GM23248 (cell line): ENCODE measurements around the gene ATG13. TPM values are rescaled to one million over a fixed set of nuclear protein-coding genes. Genes with fewer than 3 reads are reported as not detected.

Source experiments
- DNase-seq: peaks from one replicate; pipeline ENCODE4 v3.0.0-alpha.2; 2015
- H2AFZ ChIP-seq: fragments of 200-600 bp; sonication (generic); 2 replicates; pipeline ENCODE4 v1.6.1; 2016; ENCODE audit warnings: antibody characterized with exemption
- H3F3A ChIP-seq: fragments of 200-600 bp; sonication (generic); 2 replicates; pipeline ENCODE4 v1.6.1; 2016; ENCODE audit warnings: mild to moderate bottlenecking, antibody characterized with exemption, mixed run types; ENCODE audit not compliant: insufficient read depth
- H3K27ac ChIP-seq: fragments of 200-600 bp; sonication (generic); 2 replicates; pipeline ENCODE4 v1.5.1; 2016; ENCODE audit warnings: mild to moderate bottlenecking
- H3K27me3 ChIP-seq: fragments of 200-600 bp; sonication (generic); replicated peaks from 2 replicates; pipeline ENCODE4 v1.6.1; 2016; ENCODE audit warnings: mild to moderate bottlenecking; ENCODE audit not compliant: insufficient read depth
- H3K36me3 ChIP-seq: fragments of 200-600 bp; sonication (generic); 2 replicates; pipeline ENCODE4 v1.6.1; 2016; ENCODE audit warnings: low read depth, mild to moderate bottlenecking
- H3K4me1 ChIP-seq: fragments of 200-600 bp; sonication (generic); 2 replicates; pipeline ENCODE4 v1.6.1; 2016; ENCODE audit warnings: mild to moderate bottlenecking; ENCODE audit not compliant: insufficient read depth
- H3K4me2 ChIP-seq: fragments of 200-600 bp; sonication (generic); one replicate; pipeline ENCODE4 v1.6.1; 2016; ENCODE audit warnings: mild to moderate bottlenecking; ENCODE audit not compliant: unreplicated experiment
- H3K4me3 ChIP-seq: fragments of 200-600 bp; sonication (generic); 2 replicates; pipeline ENCODE4 v1.5.1; 2016; ENCODE audit warnings: mild to moderate bottlenecking
- H3K79me2 ChIP-seq: fragments of 200-600 bp; sonication (generic); 2 replicates; pipeline ENCODE4 v1.6.1; 2016; ENCODE audit warnings: mild to moderate bottlenecking; ENCODE audit not compliant: insufficient read depth
- H3K9ac ChIP-seq: fragments of 200-600 bp; sonication (generic); 2 replicates; pipeline ENCODE4 v1.6.1; 2016; ENCODE audit warnings: mild to moderate bottlenecking
- H3K9me2 ChIP-seq: fragments of 200-600 bp; sonication (generic); 2 replicates; pipeline ENCODE4 v1.6.1; 2016; ENCODE audit warnings: mixed run types, mild to moderate bottlenecking, moderate library complexity; ENCODE audit not compliant: insufficient read depth
- H3K9me3 ChIP-seq: fragments of 200-600 bp; sonication (generic); one replicate; pipeline ENCODE4 v1.6.1; 2017; ENCODE audit warnings: low read depth
- H4K20me1 ChIP-seq: fragments of 200-600 bp; sonication (generic); 2 replicates; pipeline ENCODE4 v1.6.0; 2016; ENCODE audit not compliant: insufficient read depth
- EZH2 ChIP-seq: fragments of 200-600 bp; sonication (generic); IDR thresholded peaks from 2 replicates; pipeline ENCODE4 v1.6.1; 2018; ENCODE audit warnings: antibody characterized with exemption, mild to moderate bottlenecking; ENCODE audit not compliant: insufficient read depth, poor library complexity, severe bottlenecking
- EZH2phosphoT487 ChIP-seq: fragments of 200-600 bp; sonication (generic); IDR thresholded peaks from 2 replicates; pipeline ENCODE4 v1.6.1; 2018; ENCODE audit warnings: antibody characterized with exemption, moderate library complexity, mild to moderate bottlenecking, low read depth; ENCODE audit not compliant: insufficient read depth
- WGBS, 2 experiments: methylation state at CpG; one replicate each; pipeline ENCODE4 v1.1.6; 2015 to 2017; ENCODE audit warnings: low lambda C conversion rate in 2 of 2, low coverage in 1 of 2; ENCODE audit errors: missing lambda C conversion rate in 2 of 2; 5-methylcytosine and 5-hydroxymethylcytosine counted together
- in situ Hi-C: fragments of 300-500 bp; cut with MboI; formaldehyde crosslinking; loops from 2 replicates; pipeline ENCODE4 v1.15.0; 2020
- polyA plus RNA-seq: library from polyadenylated mRNA; unstranded; fragments of >200 nt; fragmentation: Nextera tagmentation; extraction: Ambion mirVana; gene quantifications from 2 replicates; pipeline ENCODE4 v1.2.1, GENCODE V29; 2016
- total RNA-seq: library from RNA; depleted of rRNA; stranded (reverse); fragments of >200 nt; shearing (Covaris generic); gene quantifications from 2 replicates; pipeline ENCODE4 v1.2.3, GENCODE V29; 2014

The ATG13 gene
- total and polyA plus RNA-seq, 2 experiments from 2014 or later, result 55.1 to 118 TPM

DNA sequence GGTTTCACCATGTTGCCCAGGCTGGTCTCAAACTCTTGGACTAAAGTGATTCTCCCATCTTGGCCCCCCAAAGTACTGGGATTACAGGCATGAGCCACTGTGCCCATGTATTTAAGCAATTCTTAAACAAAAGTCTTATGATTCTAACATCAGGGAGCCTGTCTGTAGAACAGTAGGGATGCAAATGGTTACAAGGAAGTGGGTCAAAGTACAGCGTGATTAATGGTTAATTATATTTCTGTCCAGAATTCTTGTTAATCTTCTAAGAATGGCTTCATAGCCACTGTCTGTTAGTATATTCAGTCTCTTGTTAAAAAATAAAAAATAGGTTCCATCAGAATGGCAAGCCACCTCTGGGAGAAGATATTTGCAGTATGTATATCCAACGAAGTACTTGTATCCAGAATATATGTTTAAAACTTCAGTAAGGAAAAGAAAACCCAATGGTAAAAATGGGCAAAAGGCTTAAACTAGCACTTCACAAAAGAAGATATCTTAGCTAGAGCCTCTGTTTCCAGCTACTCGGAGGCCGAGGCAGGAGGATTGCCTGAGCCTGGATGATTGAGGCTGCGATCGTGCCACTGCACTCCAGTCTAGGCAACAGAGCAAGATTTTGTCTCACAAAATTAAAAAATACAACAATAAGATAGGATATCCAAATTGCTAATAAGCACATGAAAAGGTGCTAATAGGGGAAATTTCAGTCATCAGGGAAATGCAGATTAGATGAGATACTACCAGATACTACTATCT is 22.9 kb downstream of the ATG13 start:
- H3K9me3 ChIP-seq, result no peaks in the 10 kb centered on the region
- no peak overlapping the region for H3K4me3 ChIP-seq
- no peak overlapping the region for H2AFZ ChIP-seq
- H4K20me1 ChIP-seq, result no peaks in the 10 kb centered on the region
- peaks cover 82% of the 10 kb centered on the region for H3K79me2 ChIP-seq
- H3F3A ChIP-seq, result no peaks in the 10 kb centered on the region
- peaks cover 16% of the 10 kb centered on the region for H3K36me3 ChIP-seq
- in situ Hi-C loops, result no loop called here
- H3K9ac ChIP-seq, result no peak overlapping the region
- H3K9me2 ChIP-seq, result no peaks in the 10 kb centered on the region
- no peak for DNase-seq
- no peaks in the 10 kb centered on the region for H3K4me1 ChIP-seq
- TF ChIP-seq EZH2 (no peak), EZH2phosphoT487 (no peak)
- 92 to 95% methylated on average over 6 of the region's 6 CpGs for WGBS, 2 experiments
- no peak overlapping the region for H3K27ac ChIP-seq
- no peak overlapping the region for H3K4me2 ChIP-seq
- no peaks in the 10 kb centered on the region for H3K27me3 ChIP-seq

DNA sequence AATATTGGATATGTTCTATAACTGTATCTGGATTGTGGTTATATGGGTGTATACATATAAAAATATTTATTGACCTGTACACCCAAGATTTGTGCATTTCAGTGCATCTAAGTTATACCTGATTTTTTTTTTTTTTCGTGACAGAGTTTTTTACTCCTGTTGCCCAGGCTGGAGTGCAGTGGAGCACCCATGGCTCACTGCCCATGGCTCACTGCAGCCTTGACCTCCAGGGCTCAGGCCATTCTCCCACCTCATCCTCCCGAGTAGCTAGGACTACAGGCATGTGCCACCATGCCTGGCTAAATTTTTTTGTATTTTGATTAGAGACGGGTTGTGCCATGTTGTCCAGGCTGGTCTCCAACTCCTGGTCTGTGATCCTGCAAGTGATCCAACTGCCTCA is 24.3 kb downstream of the ATG13 start:
- in situ Hi-C loops, result no loop called here
- Histone ChIP-seq H3K36me3 (peaks cover 25% of the 10 kb centered on the region), H3K9me2 (no peaks in the 10 kb centered on the region), H3K4me1 (no peaks in the 10 kb centered on the region), H3K9me3 (no peaks in the 10 kb centered on the region), H3K4me2 (no peak overlapping the region), H3K9ac (no peak overlapping the region), H3F3A (no peaks in the 10 kb centered on the region), H3K27ac (no peak overlapping the region), H3K4me3 (no peak overlapping the region), H3K79me2 (peaks cover 68% of the 10 kb centered on the region), H4K20me1 (no peaks in the 10 kb centered on the region), H2AFZ (no peak overlapping the region), H3K27me3 (no peaks in the 10 kb centered on the region)
- DNase-seq, result no peak
- 94 to 100% methylated on average over 3 of the region's 3 CpGs for WGBS, 2 experiments
- TF ChIP-seq EZH2, result no peak
- no peak for TF ChIP-seq EZH2phosphoT487

DNA sequence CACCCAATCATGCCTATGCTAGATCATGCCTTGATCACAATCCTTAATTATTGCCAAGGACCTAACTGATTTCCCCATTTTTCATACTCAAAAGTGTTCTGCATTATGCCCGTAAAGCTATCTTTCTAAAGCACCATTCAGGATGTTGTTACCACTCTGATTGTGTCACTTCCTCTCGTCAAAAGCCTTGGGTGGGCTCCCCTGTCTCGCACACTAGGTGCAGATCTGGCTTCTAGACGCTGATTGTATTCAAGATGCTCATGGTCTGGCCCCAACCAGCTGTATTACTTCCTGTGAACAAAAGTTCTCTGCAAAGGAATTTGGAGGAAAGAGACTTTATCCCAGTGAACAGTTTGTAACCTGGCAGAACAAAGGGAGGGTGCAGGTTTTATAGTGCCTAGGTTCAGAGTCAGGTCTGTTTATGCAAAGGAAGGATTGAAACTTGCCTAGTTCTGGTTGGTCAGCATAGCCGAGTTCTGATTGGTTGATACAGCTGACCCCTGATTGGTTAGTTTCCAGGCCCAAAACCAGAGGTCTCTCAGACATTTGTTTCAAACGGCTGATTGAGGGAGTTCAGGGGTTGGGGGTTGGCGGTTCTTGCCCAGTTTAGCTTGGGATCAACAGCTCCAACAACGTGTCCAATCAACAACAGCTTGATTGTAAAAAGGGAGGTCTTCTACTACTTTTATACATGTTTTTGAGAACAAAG is 25.4 kb downstream of the ATG13 start:
- WGBS, 2 experiments, result 78 to 83% methylated on average over 8 of the region's 8 CpGs
- peaks cover 19% of the 10 kb centered on the region for H3K36me3 ChIP-seq
- no peak overlapping the region for H2AFZ ChIP-seq
- H3K27me3 ChIP-seq, result no peaks in the 10 kb centered on the region
- peaks cover 8% of the 10 kb centered on the region for H3F3A ChIP-seq
- peaks cover 56% of the 10 kb centered on the region for H3K79me2 ChIP-seq
- H3K4me2 ChIP-seq, result no peak overlapping the region
- DNase-seq, result no peak
- in situ Hi-C loops, result no loop called here
- no peaks in the 10 kb centered on the region for H3K9me3 ChIP-seq
- H3K27ac ChIP-seq, result no peak overlapping the region
- no peak overlapping the region for H3K4me3 ChIP-seq
- no peak overlapping the region for H3K9ac ChIP-seq
- no peaks in the 10 kb centered on the region for H4K20me1 ChIP-seq
- no peak for TF ChIP-seq EZH2phosphoT487
- TF ChIP-seq EZH2, result no peak
- 0 out of 2 replicates have a peak, but pooled peaks cover under 1% of the 10 kb centered on the region for H3K4me1 ChIP-seq
- H3K9me2 ChIP-seq, result no peaks in the 10 kb centered on the region

DNA sequence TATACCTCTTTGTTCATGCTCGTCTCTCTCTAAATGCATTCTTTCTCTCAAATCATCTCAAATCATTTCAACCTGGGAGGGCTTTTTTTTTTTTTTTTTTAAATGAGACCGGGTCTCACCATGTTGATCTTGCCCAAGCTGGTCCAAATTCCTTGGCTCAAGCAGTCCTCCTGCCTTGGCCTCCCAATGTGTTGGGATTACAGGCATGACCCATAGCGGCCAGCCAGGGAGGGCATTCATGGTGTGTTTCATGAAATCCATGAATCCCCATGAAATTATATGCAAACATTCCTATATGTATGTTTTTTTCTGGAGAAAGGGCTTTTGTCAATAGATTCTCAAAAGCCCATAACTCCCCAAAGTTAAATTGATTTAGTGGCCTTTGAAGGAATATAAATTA is 26.2 kb downstream of the ATG13 start:
- no peak overlapping the region for H3K4me2 ChIP-seq
- TF ChIP-seq EZH2, result no peak
- H3K9me3 ChIP-seq, result no peaks in the 10 kb centered on the region
- no peak overlapping the region for H3K9ac ChIP-seq
- H3K36me3 ChIP-seq, result peaks cover 19% of the 10 kb centered on the region
- in situ Hi-C loops, result no loop called here
- H2AFZ ChIP-seq, result no peak overlapping the region
- H3K9me2 ChIP-seq, result no peaks in the 10 kb centered on the region
- peaks cover 8% of the 10 kb centered on the region for H3K4me1 ChIP-seq
- H3K27me3 ChIP-seq, result no peaks in the 10 kb centered on the region
- H3K79me2 ChIP-seq, result peaks cover 50% of the 10 kb centered on the region
- no peak overlapping the region for H3K4me3 ChIP-seq
- DNase-seq, result no peak
- H3F3A ChIP-seq, result peaks cover 15% of the 10 kb centered on the region
- 95 to 96% methylated on average over 3 of the region's 3 CpGs for WGBS, 2 experiments
- no peak overlapping the region for H3K27ac ChIP-seq
- no peaks in the 10 kb centered on the region for H4K20me1 ChIP-seq
